H54 (cell line): ENCODE results near the gene CRYBB3.

Experiments
- DNase-seq: peaks from one replicate; pipeline ENCODE4 v3.0.0; 2011; ENCODE audit warnings: low spot score, mixed read lengths; ENCODE audit not compliant: insufficient read length
- FAIRE-seq: peaks from 3 replicates; lab custom pipeline; 2011; peaks lifted over from hg19 to GRCh38; lab: Jason Lieb, UNC
- POLR2A ChIP-seq: IDR thresholded peaks from 2 replicates; pipeline ENCODE4 v1.6.1; 2011; ENCODE audit warnings: low read depth, mild to moderate bottlenecking, low read length

Gene CRYBB3

DNA sequence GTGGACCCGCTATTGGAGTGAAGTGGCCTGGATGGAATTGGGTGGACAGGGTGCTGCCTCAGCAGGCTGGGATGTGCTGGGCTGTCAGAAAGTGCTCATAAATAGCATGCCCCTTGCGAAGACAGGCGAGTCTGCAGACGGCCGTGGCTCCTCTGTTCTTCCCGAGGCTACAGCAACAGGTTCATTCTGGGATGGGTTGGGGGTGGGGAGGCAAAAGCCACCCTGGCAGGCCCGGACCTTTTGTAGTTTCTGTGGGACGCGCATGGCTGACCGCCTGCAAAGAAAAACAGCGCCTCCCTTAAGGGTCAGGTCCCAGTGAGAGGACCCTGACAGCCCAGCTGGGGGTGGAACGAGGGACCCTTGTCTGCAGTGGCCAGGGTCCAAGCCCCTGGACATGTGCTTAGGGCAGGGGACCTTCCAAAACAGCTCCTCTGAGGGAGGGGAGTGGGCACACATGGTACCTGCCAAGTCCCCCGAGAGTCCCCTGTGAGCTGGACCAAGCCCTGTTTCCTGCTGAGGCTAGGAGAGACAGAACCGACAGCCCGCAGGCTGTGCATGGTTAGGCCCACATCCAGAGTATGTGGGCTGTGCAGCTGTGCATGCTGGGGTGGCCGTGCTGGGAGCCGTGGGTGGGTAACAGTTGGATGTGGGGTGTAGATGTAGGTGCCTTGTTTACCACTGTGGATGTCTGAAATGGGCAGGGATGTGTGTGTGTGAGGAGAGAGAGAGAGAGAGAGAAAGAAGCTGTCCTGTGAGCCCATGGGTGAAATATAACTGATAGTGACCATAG is at the start of gene CRYBB3:
CRYBB3 (plus strand) TSS at position 128 of the 790 bp plus-strand sequence. CDS start 1,539 bp downstream, outside the sequence.
- TF ChIP-seq POLR2A: no peak
- DNase-seq: no peak
- FAIRE-seq: no peak

DNA sequence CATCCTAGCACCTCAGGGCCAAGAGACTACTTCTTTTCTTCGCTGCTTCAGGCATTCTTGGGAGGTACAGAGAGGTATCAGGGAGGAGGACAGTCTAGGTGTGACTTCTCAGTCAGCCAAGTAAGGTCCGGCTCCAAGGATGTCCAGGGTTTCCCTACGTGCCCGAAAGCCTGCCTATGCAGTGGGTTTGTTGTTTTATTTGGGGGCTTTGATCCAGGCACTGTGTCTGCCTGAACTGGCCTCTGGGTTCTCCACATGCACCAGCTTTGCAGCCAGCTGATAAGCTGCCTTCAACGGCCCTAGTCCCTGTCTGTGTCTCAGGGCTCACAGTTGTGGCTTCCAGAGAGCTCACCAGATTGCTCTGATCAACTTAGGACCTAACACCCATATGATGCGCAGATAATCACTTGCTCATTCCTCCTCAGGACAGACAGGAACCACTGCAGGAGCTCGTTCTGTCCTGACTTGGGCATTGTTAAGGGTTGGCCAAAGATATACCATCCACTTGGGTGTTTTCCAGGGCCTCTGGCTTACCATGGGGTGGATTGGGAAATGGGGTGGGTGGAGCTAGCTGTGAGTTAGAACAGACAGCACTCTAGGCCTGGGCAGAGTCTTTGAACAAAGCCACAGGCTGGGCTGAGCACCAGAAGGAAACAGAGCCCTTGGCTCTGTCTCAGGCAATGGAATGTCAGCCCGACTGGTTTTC is 45.5 kb upstream of the CRYBB3 start:
- peak; percentile 33 for FAIRE-seq
- DNase-seq: peak; percentile 26
- no peak for TF ChIP-seq POLR2A

DNA sequence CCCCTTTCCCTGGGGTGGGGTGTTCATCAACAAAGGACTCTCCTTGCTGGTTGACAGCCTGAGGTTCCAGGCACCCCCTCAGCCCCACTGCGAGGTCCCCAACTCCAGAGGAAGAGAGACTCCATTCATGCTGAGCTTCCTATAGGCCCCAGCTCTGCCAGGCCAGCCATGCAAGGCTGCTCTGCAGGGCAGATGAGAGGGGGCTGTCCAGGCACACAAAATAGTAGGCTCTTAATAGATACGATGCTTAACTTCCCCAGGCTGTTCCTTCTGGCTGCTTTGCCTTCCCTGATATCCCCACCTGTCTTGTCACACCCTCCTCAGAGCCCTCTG is 45.0 kb upstream of the CRYBB3 start:
- DNase-seq: no peak
- no peak for FAIRE-seq
- TF ChIP-seq POLR2A: no peak

DNA sequence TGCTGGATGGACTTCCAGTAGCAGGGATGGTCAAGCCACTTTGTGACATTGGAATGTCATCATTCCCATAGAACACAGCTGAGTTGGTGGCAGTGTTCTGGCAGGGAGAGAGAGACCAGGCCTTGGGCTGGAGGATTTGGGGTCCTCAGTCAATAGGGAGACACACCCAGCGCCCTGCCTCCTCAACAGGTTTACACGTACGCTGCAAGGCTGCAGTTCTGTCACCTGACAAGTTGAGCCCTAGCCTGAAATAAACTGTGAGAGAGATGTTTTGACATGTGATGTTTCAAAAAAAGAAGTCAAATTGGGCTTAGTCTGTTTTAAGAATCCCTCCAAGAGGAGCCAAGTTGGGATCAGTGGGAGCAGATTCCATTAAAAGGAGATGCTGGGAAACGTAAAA is 42.9 kb upstream of the CRYBB3 start:
- TF ChIP-seq POLR2A: no peak
- FAIRE-seq: no peak
- DNase-seq: no peak

DNA sequence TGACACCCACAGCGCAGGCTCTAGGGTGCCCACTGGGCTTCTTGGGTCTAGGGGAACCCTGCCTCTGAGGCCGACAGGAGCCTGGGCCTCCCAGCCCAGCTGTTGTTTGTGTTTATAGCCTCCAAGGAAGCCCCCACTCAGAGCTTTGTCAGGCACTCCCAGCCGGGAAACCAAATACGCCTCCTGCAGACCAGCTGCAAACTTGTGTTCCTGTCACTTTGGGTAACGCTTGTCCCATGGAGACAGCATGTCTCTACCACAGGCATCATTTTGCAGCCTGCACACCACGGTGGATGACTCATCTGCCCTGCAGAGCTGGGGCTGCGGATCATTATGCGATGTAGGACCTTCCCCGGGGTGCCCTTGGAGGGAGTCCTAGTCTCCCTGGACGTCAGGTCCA is 40.6 kb upstream of the CRYBB3 start:
- peak; percentile 89 for FAIRE-seq
- no peak for TF ChIP-seq POLR2A
- DNase-seq: peak; percentile 53

DNA sequence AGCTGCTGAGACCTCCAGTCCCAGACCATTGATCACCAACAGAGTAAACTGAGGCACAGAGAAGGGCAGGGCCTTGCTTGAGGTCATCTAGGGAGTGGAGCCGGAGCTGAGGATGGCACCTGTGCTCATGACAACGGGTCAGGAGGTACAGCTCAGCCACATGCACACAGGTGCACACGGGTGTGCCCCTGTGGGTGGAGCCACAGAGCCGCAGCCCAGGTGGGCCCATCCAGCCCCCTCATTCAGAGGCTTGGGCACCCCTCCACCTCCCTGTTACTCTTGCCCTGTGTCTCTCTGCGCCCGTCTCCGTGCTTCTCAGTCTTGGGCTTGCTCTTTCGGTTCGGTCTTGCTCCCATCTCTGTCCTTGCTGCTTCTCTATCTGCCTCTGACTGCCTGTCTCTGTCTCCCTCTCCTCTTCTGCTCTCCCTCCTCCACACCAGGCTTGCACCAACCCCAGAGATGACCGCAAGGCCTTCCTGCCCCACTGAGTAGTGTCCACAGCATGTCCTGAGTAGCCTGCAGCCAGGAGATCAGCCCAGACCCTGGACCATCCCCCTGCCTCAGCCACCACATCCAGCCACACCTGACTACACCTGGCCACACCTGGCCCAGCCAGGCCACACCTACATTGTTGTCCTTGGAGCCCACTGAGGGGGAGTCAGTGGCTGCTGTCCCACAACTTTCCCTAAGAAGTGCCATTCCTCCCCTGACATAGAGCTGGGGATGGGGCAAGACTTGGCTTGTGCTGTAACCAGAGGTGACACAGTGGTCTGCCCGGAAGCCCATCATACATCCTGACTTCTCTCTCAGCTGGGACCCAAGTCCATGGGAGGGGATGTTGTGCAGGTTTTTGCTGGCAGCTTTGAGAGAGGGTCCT is 39.3 kb upstream of the CRYBB3 start:
- no peak for DNase-seq
- no peak for FAIRE-seq
- TF ChIP-seq POLR2A: no peak

DNA sequence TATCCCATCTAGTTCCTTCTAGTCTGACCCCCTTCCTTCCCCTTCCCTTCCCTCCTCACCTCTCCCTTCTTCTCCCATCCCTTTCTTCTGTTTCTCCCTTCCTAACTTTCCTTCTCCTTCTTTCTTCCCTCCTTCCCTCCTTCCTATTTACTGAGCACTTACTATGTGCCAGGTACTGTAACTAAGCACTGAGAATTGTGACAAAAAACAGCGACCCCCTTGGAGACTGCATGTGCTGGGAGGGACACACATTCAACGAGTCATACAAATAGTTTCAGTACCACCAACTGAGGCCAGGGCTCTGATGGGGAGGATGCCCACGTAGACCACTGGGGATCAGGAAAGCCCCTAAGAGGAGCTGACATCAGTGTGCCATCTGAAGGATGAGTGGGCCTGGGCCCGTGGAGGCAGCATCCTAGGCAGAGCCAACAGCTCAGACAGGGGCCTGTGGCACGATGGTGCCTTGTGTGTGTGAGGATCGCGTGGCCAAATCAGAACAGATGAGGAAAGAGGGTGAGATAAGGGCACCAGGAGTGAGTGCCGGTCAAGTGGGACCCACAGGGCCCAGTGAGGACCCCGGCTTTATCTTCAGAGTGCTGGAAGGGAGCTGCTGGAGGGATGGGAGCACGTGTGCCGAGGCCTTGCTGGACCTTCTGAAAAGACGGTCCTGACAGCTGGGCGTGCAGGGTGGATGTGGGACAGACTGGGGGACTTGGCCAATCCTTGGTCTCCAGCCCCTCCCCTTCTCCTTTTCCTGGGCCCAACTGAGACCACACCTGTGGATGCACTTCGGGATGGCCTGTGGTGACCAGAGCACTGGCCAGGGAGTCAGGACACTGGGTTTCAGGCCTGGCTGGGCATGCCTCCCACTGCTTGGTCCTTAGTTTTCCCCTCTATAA is 38.4 kb upstream of the CRYBB3 start:
- no peak for TF ChIP-seq POLR2A
- DNase-seq (no peak), FAIRE-seq (no peak)

DNA sequence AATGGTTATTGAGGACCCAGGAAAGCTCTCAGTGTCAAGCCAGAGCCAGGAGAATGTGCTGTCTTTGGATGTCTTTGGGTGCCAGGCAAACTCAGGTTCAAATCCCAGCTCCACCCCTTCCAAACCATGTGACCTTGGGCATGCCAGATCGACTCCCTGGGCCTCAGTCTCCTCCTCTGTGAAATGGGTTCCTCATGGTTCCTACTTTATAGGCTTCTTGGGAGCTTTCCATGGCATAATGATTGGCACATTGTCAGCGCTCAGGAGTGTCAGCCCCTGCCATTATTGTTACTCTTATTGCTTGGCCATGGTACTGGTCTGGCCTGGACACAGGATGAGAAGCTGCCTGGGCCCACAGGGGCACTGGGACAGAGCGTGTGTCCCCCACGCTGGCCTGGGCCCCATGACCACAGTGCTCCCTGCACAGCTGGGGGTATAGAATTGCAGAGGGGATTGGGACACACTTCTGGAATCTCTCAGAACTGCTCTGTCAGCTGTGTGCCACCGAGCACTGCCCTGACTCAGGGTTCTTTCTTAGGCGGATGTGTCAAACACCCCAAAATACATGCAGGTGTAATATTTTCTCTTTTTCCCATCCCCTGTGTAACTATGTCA is 37.6 kb upstream of the CRYBB3 start:
- DNase-seq: no peak
- no peak for TF ChIP-seq POLR2A
- FAIRE-seq: no peak

DNA sequence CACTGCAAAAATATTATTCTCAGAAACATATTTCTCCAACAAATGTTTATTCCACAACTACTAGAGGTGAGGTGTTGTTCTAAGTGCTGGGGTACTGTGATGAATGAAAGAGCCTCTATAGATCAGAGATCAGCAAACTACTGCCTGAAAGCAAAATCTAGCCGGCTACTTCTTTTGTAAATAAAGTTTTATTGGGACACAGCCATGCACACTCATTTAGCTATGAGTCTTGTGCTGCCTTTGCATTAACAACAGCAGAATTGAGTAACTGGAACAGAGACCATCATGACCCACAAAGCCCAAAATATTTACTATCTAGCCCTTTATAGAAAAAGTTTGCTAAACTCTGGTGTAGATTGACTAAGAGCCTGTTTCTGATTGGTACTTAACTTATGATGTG is 37.1 kb upstream of the CRYBB3 start:
- TF ChIP-seq POLR2A: no peak
- FAIRE-seq (no peak), DNase-seq (no peak)

DNA sequence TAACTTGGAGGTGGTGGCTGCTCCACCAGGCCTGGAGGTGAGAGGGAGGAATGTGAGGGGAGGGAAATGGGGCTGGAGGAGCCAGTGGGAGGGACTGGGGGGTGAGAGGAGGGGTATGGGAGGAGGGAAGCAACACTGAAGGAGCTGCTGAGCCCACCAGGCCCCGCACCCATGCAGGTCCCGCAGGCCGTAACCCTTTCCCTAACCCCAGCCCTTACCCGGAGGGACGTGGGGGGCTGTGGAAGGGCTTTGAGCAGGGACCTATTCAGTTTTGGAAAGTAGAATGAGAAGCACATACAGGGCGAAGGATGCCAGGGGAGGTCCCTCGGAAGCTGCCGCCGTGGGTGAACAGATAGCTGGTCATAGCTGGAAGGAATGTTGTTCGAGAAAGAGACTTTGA is 33.9 kb upstream of the CRYBB3 start:
- FAIRE-seq (no peak), DNase-seq (no peak)
- no peak for TF ChIP-seq POLR2A

DNA sequence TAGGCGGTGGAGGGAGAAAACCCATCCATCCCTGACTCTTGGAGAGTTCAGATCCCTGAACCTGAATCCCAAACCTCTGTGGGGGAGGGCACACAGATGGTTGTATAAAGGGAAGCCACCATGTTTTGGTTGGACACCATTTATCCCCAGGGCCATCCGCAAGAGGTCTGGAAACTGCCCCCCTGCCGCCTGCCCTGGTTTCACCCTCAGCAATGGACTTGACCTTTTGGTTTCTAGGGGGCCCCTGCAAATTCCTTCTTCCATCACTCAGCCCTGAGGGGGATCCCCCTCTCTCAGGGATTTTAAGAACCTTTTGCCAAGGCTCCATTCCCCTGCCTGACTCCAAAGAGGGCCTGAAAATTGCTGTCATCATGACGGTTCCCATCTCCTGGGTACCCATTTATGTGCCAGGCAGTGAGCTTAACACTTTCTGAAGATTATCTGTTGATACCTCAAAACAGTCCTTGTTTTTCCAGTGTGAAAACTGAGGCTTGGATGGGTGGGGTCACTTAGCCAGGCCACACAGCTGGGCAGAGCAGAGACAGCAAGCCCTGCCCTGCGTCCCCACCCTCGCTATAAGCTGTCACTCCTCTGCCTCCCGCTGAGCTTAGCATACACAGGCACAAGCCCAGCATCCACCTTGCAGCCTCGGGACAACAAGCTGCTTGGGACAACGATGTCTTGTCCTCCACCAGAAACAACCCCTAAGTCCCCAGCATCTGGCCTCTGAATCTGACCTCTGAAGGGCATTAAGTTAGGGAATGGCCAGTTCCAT is 33.2 kb upstream of the CRYBB3 start:
- FAIRE-seq (no peak), DNase-seq (no peak)
- TF ChIP-seq POLR2A: no peak

DNA sequence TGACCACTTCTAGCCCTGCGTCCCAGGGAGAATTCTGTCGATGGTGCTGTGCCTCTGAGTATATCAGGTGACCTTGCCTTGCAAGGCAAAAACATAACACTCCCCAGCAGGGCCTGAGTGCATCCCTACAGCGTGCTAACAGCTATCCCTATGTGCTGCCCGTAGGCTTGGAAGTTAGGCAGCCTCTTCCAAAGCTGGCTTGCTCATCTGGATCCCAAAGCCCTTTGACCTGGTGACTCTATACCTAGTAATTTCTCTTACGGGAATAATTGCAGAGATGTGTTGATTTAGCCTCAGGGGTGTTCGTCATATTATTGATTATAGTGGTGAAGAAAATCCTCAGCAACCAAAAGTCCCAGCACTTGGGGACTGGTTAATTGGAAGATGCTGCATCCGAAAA is 32.6 kb upstream of the CRYBB3 start:
- TF ChIP-seq POLR2A: no peak
- DNase-seq (no peak), FAIRE-seq (no peak)
